ENCODE measurements around the gene MYL10.

GRCh38 chr7:101599787-101600186 is 29.3 kb downstream of the MYL10 start:
- TF ChIP-seq, protein P1, sequence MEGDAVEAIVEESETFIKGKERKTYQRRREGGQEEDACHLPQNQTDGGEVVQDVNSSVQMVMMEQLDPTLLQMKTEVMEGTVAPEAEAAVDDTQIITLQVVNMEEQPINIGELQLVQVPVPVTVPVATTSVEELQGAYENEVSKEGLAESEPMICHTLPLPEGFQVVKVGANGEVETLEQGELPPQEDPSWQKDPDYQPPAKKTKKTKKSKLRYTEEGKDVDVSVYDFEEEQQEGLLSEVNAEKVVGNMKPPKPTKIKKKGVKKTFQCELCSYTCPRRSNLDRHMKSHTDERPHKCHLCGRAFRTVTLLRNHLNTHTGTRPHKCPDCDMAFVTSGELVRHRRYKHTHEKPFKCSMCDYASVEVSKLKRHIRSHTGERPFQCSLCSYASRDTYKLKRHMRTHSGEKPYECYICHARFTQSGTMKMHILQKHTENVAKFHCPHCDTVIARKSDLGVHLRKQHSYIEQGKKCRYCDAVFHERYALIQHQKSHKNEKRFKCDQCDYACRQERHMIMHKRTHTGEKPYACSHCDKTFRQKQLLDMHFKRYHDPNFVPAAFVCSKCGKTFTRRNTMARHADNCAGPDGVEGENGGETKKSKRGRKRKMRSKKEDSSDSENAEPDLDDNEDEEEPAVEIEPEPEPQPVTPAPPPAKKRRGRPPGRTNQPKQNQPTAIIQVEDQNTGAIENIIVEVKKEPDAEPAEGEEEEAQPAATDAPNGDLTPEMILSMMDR (IDR thresholded peaks at IDR 0.05): no peak
- no peak for TF ChIP-seq POLR2A (IDR thresholded peaks at IDR 0.05)

Data from heart left ventricle (tissue), 13 donors.